ENCODE results near the gene THSD4.
"Not testable (repeated sequence)": the region's sequence is repeated elsewhere in the genome, so short reads cannot be mapped to it uniquely, and the experiment has no call there.

THSD4 gene

GRCh38 chr15:71372769-71373168 lies 257.5 kb downstream of the THSD4 start:
- DNase-seq (ENCODE audit: low spot score); FAIRE-seq: not testable (repeated sequence)

GRCh38 chr15:71373917-71374316 lies 258.6 kb downstream of the THSD4 start:
- DNase-seq (ENCODE audit: low spot score) (no peak), FAIRE-seq (no peak)

- DNase-seq (ENCODE audit: low spot score) (no peak), FAIRE-seq (no peak)
These were observed 259.5 kb downstream of the THSD4 start for GRCh38 chr15:71374607-71375352.

GRCh38 chr15:71375934-71376333 lies 260.7 kb downstream of the THSD4 start:
- no peak for DNase-seq (ENCODE audit: low spot score)
- FAIRE-seq = no peak

- FAIRE-seq (no peak), DNase-seq (ENCODE audit: low spot score) (no peak)
These were observed 264.6 kb downstream of the THSD4 start for GRCh38 chr15:71379893-71380292.

GRCh38 chr15:71380345-71380744 lies 265.1 kb downstream of the THSD4 start:
- no peak for DNase-seq (ENCODE audit: low spot score)
- no peak for FAIRE-seq

GRCh38 chr15:71384501-71384900 lies 269.2 kb downstream of the THSD4 start:
- FAIRE-seq = no peak
- DNase-seq (ENCODE audit: low spot score) = no peak

GRCh38 chr15:71385026-71385425 lies 269.8 kb downstream of the THSD4 start:
- no peak for DNase-seq (ENCODE audit: low spot score)
- FAIRE-seq = no peak

- FAIRE-seq = no peak
These were observed 270.2 kb downstream of the THSD4 start for GRCh38 chr15:71385457-71385856.

GRCh38 chr15:71386005-71386404 lies 270.7 kb downstream of the THSD4 start:
- FAIRE-seq = no peak
- DNase-seq (ENCODE audit: low spot score) = no peak

More at GRCh38 chr15:71385457-71385856, 270.2 kb downstream of the THSD4 start:
- DNase-seq (ENCODE audit: low spot score) = no peak

GRCh38 chr15:71386448-71387236 lies 271.4 kb downstream of the THSD4 start:
- DNase-seq (ENCODE audit: low spot score) (no peak), FAIRE-seq (no peak)

- DNase-seq (ENCODE audit: low spot score) = no peak
- FAIRE-seq = no peak
These were observed 272.5 kb downstream of the THSD4 start for GRCh38 chr15:71387810-71388209.

- no peak for FAIRE-seq
- no peak for DNase-seq (ENCODE audit: low spot score)
These were observed 274.8 kb downstream of the THSD4 start for GRCh38 chr15:71390096-71390495.

- DNase-seq (ENCODE audit: low spot score) (no peak), FAIRE-seq (no peak)
These were observed 276.3 kb downstream of the THSD4 start for GRCh38 chr15:71391421-71392088.

GRCh38 chr15:71392861-71393283 lies 277.6 kb downstream of the THSD4 start:
- DNase-seq (ENCODE audit: low spot score) = no peak
- no peak for FAIRE-seq

GRCh38 chr15:71393383-71393782 lies 278.1 kb downstream of the THSD4 start:
- DNase-seq (ENCODE audit: low spot score) = no peak
- FAIRE-seq = no peak

GRCh38 chr15:71396536-71397125 lies 281.4 kb downstream of the THSD4 start:
- FAIRE-seq (no peak), DNase-seq (ENCODE audit: low spot score) (no peak)

GRCh38 chr15:71397377-71397776 lies 282.1 kb downstream of the THSD4 start:
- FAIRE-seq = no peak

GRCh38 chr15:71400294-71400693 lies 285.0 kb downstream of the THSD4 start:
- FAIRE-seq (no peak), DNase-seq (ENCODE audit: low spot score) (no peak)

More at GRCh38 chr15:71397377-71397776, 282.1 kb downstream of the THSD4 start:
- DNase-seq (ENCODE audit: low spot score) = no peak

GRCh38 chr15:71401728-71402127 lies 286.5 kb downstream of the THSD4 start:
- not testable (repeated sequence) for DNase-seq (ENCODE audit: low spot score); FAIRE-seq

GRCh38 chr15:71409541-71409940 lies 294.3 kb downstream of the THSD4 start:
- DNase-seq (ENCODE audit: low spot score) = no peak
- FAIRE-seq = no peak

- no peak for DNase-seq (ENCODE audit: low spot score)
- FAIRE-seq = no peak
These were observed 295.1 kb downstream of the THSD4 start for GRCh38 chr15:71410347-71410746.

Data from RCC 7860 (cell line).